ENCODE measurements around the gene LETM1. TPM values are rescaled to one million over a fixed set of nuclear protein-coding genes. Genes with fewer than 3 reads are reported as not detected.

LETM1 gene
- total and polyA plus RNA-seq, 2 donors (not counting 1 experiment from before 2014, with no cell fraction given): 15.8 to 70.4 TPM

DNA sequence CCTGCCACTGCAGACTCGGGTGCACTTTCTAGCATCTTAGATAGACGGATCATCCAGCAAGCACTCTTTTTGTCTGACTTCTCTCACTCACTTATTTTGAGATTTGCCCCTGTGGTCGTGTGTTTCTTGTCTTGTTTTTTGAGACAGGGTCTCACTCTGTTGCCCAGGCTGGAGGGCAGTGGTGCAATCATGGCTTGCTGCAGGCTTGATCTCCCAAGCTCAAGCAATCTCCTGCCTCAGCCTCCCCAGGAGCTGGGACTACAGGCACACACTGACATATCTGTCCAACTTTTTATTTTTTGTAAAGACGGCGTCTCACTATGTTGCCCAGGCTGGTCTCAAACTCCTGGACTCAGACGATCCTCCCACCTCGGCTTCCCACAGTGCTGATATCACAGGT is 36.1 kb downstream of the LETM1 start:
- Histone ChIP-seq H3K4me3 (replicated peaks in 1 of 4; ENCODE audit: control extremely low read depth in 1 of 4, insufficient read depth in 1 of 4, low read depth in 3 of 4, low read length in 4 of 4) (no peak overlapping the region), H3K9ac (ENCODE audit: insufficient read depth, low read length) (no peak overlapping the region), H3K4me1 (ENCODE audit: control insufficient read depth, extremely low read depth, insufficient read depth, low read length) (no peaks in the 10 kb centered on the region), H3K4me2 (ENCODE audit: extremely low read depth, insufficient read depth, low read length) (no peak overlapping the region), H3K27ac (ENCODE audit: insufficient read depth, low read length) (no peak overlapping the region), H3K9me3 (ENCODE audit: control insufficient read depth, insufficient read depth, low read depth, low read length) (no peaks in the 10 kb centered on the region), H3K27me3 (ENCODE audit: control insufficient read depth, insufficient read depth, low read length) (no peaks in the 10 kb centered on the region), H4K20me1 (ENCODE audit: control insufficient read depth, extremely low read depth, insufficient read depth, low read length) (no peaks in the 10 kb centered on the region), H3K79me2 (ENCODE audit: control insufficient read depth, insufficient read depth, low read length) (no peaks in the 10 kb centered on the region), H2AFZ (ENCODE audit: low read length) (no peak overlapping the region), H3K36me3 (ENCODE audit: control insufficient read depth, insufficient read depth, low read length) (peaks cover 33% of the 10 kb centered on the region)
- no peak for TF ChIP-seq EZH2 (IDR thresholded peaks at IDR 0.05; ENCODE audit: low read length, missing control alignments)
- TF ChIP-seq, protein P1, sequence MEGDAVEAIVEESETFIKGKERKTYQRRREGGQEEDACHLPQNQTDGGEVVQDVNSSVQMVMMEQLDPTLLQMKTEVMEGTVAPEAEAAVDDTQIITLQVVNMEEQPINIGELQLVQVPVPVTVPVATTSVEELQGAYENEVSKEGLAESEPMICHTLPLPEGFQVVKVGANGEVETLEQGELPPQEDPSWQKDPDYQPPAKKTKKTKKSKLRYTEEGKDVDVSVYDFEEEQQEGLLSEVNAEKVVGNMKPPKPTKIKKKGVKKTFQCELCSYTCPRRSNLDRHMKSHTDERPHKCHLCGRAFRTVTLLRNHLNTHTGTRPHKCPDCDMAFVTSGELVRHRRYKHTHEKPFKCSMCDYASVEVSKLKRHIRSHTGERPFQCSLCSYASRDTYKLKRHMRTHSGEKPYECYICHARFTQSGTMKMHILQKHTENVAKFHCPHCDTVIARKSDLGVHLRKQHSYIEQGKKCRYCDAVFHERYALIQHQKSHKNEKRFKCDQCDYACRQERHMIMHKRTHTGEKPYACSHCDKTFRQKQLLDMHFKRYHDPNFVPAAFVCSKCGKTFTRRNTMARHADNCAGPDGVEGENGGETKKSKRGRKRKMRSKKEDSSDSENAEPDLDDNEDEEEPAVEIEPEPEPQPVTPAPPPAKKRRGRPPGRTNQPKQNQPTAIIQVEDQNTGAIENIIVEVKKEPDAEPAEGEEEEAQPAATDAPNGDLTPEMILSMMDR (conservative IDR thresholded peaks at IDR 0.05 in 1 of 2, IDR thresholded peaks at IDR 0.05 in 1 of 2; ENCODE audit: low read depth in 1 of 2, low read length in 2 of 2): no peak
- DNase-seq (ENCODE audit: low read depth in 2 of 2): no peak

DNA sequence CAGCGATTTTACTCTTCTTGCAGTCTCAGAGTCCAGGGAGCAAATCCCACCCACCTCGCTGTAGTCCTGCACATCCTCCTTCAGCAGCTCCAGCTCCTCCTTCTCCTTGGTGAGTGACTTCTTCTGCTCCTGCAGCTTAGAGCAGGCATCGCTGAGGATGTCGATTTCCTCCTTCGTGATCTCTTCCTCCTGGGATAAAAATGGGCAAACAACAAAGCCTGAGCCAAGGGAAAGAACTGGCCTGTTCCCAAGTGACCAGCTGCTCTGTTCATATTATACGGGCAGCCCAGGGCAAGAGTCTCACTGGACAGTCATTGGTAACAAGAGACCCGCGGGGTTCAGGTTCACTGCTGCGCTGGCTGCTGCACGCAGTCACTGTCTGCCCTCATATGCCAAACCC is 36.7 kb downstream of the LETM1 start:
- Histone ChIP-seq H3K36me3 (ENCODE audit: control insufficient read depth, insufficient read depth, low read length) (peaks cover 36% of the 10 kb centered on the region), H4K20me1 (ENCODE audit: control insufficient read depth, extremely low read depth, insufficient read depth, low read length) (no peaks in the 10 kb centered on the region), H3K4me2 (ENCODE audit: extremely low read depth, insufficient read depth, low read length) (no peak overlapping the region), H3K4me3 (replicated peaks in 1 of 4; ENCODE audit: control extremely low read depth in 1 of 4, insufficient read depth in 1 of 4, low read depth in 3 of 4, low read length in 4 of 4) (no peak overlapping the region), H3K4me1 (ENCODE audit: control insufficient read depth, extremely low read depth, insufficient read depth, low read length) (no peaks in the 10 kb centered on the region), H3K27me3 (ENCODE audit: control insufficient read depth, insufficient read depth, low read length) (no peaks in the 10 kb centered on the region), H3K9ac (ENCODE audit: insufficient read depth, low read length) (no peak overlapping the region), H3K9me3 (ENCODE audit: control insufficient read depth, insufficient read depth, low read depth, low read length) (no peaks in the 10 kb centered on the region), H2AFZ (ENCODE audit: low read length) (no peak overlapping the region), H3K27ac (ENCODE audit: insufficient read depth, low read length) (no peak overlapping the region), H3K79me2 (ENCODE audit: control insufficient read depth, insufficient read depth, low read length) (no peaks in the 10 kb centered on the region)
- TF ChIP-seq, protein P1 (conservative IDR thresholded peaks at IDR 0.05 in 1 of 2, IDR thresholded peaks at IDR 0.05 in 1 of 2; ENCODE audit: low read depth in 1 of 2, low read length in 2 of 2): no peak
- no peak for TF ChIP-seq EZH2 (IDR thresholded peaks at IDR 0.05; ENCODE audit: low read length, missing control alignments)
- peak in 1 of 2 donors; percentile 53 for DNase-seq (ENCODE audit: low read depth in 2 of 2)

DNA sequence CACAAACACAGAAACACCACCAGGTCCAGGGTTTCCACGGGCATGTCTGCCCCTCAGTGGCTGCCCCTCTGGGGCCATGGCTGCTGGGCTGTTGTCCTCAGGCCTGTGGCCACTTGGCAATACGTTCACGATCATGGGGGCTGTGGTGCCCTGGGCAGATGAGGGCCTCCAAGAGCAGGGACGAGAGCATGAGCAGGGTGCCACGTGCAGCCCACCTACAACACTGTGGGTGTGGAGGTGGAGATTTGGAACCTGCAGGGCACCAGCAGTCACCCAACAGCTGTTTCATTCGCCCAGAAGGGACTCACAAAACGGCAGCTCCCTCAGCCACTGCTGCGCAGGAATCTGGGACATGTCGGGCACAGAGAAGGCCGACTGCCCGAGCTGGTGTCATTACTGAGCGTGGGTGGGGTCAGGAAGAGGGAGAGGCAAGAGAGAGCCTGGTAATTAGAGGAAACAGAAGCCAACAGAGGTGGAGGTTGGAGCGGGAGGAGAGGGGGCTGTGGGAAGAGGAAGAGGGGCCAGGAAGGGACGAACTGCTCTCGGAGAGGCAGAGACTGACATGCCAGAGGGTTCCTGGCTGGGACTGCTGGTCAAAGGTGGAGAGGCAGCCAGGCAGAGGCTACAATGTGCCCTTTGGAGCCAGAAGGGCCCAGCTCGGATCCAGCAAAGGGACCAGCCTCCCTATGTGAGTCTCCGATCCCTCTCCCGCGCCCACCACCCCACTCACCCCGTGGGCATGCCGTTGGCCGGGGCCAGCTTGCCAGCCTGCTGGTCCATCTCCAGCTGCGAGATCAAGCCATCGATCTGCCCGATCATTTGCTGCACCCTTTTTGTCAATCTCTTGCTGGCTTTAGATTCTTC is 39.7 kb downstream of the LETM1 start:
- Histone ChIP-seq H3K4me3 (replicated peaks in 1 of 4; ENCODE audit: control extremely low read depth in 1 of 4, insufficient read depth in 1 of 4, low read depth in 3 of 4, low read length in 4 of 4) (no peak overlapping the region), H3K27me3 (ENCODE audit: control insufficient read depth, insufficient read depth, low read length) (no peaks in the 10 kb centered on the region), H3K36me3 (ENCODE audit: control insufficient read depth, insufficient read depth, low read length) (peaks cover 24% of the 10 kb centered on the region), H2AFZ (ENCODE audit: low read length) (no peak overlapping the region), H3K4me2 (ENCODE audit: extremely low read depth, insufficient read depth, low read length) (no peak overlapping the region), H3K4me1 (ENCODE audit: control insufficient read depth, extremely low read depth, insufficient read depth, low read length) (no peaks in the 10 kb centered on the region), H3K9me3 (ENCODE audit: control insufficient read depth, insufficient read depth, low read depth, low read length) (no peaks in the 10 kb centered on the region), H3K9ac (ENCODE audit: insufficient read depth, low read length) (no peak overlapping the region), H3K79me2 (ENCODE audit: control insufficient read depth, insufficient read depth, low read length) (no peaks in the 10 kb centered on the region), H3K27ac (ENCODE audit: insufficient read depth, low read length) (no peak overlapping the region), H4K20me1 (ENCODE audit: control insufficient read depth, extremely low read depth, insufficient read depth, low read length) (no peaks in the 10 kb centered on the region)
- DNase-seq (ENCODE audit: low read depth in 2 of 2): no peak
- TF ChIP-seq EZH2 (IDR thresholded peaks at IDR 0.05; ENCODE audit: low read length, missing control alignments): no peak
- TF ChIP-seq, protein P1 (conservative IDR thresholded peaks at IDR 0.05 in 1 of 2, IDR thresholded peaks at IDR 0.05 in 1 of 2; ENCODE audit: low read depth in 1 of 2, low read length in 2 of 2): no peak

Data from fibroblast of lung (primary cell).